Measurements from ENCODE around the gene MLLT6.

DNA sequence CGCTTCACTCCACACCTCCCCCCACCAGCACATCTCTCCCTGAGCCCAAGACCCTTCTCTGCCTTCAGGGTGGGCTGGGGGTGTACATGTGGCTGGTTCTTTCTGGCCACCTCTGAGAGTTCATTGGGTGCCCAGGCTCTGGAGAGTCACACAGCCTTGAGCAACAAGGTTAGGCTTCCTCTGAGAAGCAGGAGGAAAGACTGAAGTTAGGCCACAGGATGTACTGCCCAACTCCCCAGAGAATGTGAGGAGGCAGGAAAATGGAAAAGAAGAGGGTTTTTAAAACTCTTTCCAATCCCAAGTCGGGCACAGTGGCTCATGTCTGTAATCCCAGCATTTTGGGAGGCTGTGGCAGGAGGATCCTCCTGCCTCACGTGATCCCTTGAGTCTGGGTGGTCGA, 35.7 kb downstream of the MLLT6 start:
- no peak for TF ChIP-seq POLR2A (IDR thresholded peaks at IDR 0.05; ENCODE audit: low read length)
- TF ChIP-seq GATA1 (IDR thresholded peaks at IDR 0.05; ENCODE audit: low read depth, low read length) = no peak
